GM21447 (cell line): ENCODE results near the gene RAPGEF6.

Source experiments
- ATAC-seq: cut with Tn5 transposase; IDR thresholded peaks from one replicate; pipeline ENCODE4 v1.9.1; 2021; ENCODE audit not compliant: unreplicated experiment

The RAPGEF6 gene

GRCh38 chr5:131542723-131543122 lies 92.3 kb downstream of the RAPGEF6 start:
- no peak for ATAC-seq

- ATAC-seq: no peak
Measured at GRCh38 chr5:131541762-131542161, 93.3 kb downstream of the RAPGEF6 start.

GRCh38 chr5:131541071-131541470 lies 94.0 kb downstream of the RAPGEF6 start:
- no peak for ATAC-seq

GRCh38 chr5:131539251-131539650 lies 95.8 kb downstream of the RAPGEF6 start:
- ATAC-seq: no peak

- no peak for ATAC-seq
Measured at GRCh38 chr5:131538177-131538593, 96.8 kb downstream of the RAPGEF6 start.

- ATAC-seq: no peak
Measured at GRCh38 chr5:131536850-131537448, 98.1 kb downstream of the RAPGEF6 start.

- peak; percentile 92 for ATAC-seq
Measured at GRCh38 chr5:131536211-131536826, 98.7 kb downstream of the RAPGEF6 start.

- no peak for ATAC-seq
Measured at GRCh38 chr5:131534974-131535373, 100.1 kb downstream of the RAPGEF6 start.

GRCh38 chr5:131533836-131534235 lies 101.2 kb downstream of the RAPGEF6 start:
- ATAC-seq: no peak

GRCh38 chr5:131532031-131532640 lies 102.9 kb downstream of the RAPGEF6 start:
- ATAC-seq: no peak

- no peak for ATAC-seq
Measured at GRCh38 chr5:131530706-131531331, 104.2 kb downstream of the RAPGEF6 start.

GRCh38 chr5:131528682-131529081 lies 106.3 kb downstream of the RAPGEF6 start:
- peak; percentile 46 for ATAC-seq

- ATAC-seq: no peak
Measured at GRCh38 chr5:131525805-131526204, 109.2 kb downstream of the RAPGEF6 start.

GRCh38 chr5:131524431-131524830 lies 110.6 kb downstream of the RAPGEF6 start:
- ATAC-seq: no peak

GRCh38 chr5:131523500-131524185 lies 111.4 kb downstream of the RAPGEF6 start:
- no peak for ATAC-seq

- no peak for ATAC-seq
Measured at GRCh38 chr5:131521252-131521651, 113.8 kb downstream of the RAPGEF6 start.

GRCh38 chr5:131515348-131515747 lies 119.7 kb downstream of the RAPGEF6 start:
- no peak for ATAC-seq

- ATAC-seq: peak; percentile 63
Measured at GRCh38 chr5:131514316-131515283, 120.4 kb downstream of the RAPGEF6 start.

GRCh38 chr5:131513780-131514179 lies 121.2 kb downstream of the RAPGEF6 start:
- ATAC-seq: no peak

GRCh38 chr5:131511934-131512333 lies 123.1 kb downstream of the RAPGEF6 start:
- no peak for ATAC-seq
